ENCODE results near the gene SERTAD3. TPM values are rescaled to one million over a fixed set of nuclear protein-coding genes. Genes with fewer than 3 reads are reported as not detected.
"Not testable (repeated sequence)": the region's sequence is repeated elsewhere in the genome, so short reads cannot be mapped to it uniquely, and the experiment has no call there.

SERTAD3 gene
- total RNA-seq, 5 donors from 2014 or later (not counting 1 experiment from before 2014, with no cell fraction given): 17.4 to 26.7 (median 24.7) TPM

DNA sequence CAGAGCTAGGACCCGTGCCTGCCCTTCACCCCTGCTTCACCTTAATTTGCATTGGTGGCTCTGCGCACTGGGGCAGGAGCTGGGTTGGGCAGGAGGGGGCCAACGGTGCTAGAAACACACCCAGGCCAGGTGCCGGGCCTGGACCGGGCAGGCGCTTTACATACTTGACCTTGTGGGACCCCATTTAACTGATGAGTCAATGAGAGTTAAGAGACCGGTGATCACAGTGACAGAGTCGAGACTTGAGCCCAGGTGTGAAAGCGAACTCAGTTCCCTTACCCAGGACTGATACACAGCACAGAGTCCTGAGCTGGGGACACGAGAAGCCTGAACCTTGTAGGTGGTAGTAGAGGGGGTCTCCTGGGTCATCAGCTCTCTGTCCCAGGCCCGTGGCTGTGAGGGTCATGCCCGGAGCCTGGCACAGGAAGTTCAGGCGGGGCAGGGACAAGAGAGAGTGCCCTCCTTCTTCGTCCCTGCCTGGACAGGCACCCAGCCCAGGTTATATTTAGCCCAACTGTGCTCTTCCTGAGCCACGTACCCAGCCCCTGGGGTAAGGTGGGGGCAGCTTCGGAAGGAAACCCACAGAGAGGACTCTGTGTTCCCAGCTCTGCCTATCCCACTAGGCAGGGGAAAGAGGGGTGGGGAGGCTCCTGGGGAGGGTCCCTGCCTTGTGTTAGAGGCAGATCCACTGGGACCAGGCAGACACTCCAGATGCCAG, 32.9 kb downstream of the SERTAD3 start:
- H3K36me3 Mint-ChIP-seq: no peaks in the 10 kb centered on the region
- DNase-seq (no peak), ATAC-seq (replicated peaks in 1 of 4) (no peak)
- no peak overlapping the region for H3K4me3 ChIP-seq (ENCODE audit: control insufficient read depth in 1 of 2, extremely low read depth in 1 of 2, low read length in 1 of 2)
- no peak overlapping the region for H3K27ac ChIP-seq (ENCODE audit: low read length)
- no peaks in the 10 kb centered on the region for H3K36me3 ChIP-seq (ENCODE audit: control insufficient read depth in 2 of 2, extremely low read depth in 1 of 2, insufficient read depth in 1 of 2, low read length in 1 of 2)
- WGBS (ENCODE audit: insufficient coverage): 72% methylated on average over 8 of the region's 16 CpGs
- H3K4me3 Mint-ChIP-seq: no peak overlapping the region
- no peak overlapping the region for H3K27ac Mint-ChIP-seq
- POLR2A ChIA-PET: no interaction called here
- H3K4me1 ChIP-seq (ENCODE audit: control insufficient read depth in 1 of 2, extremely low read depth in 1 of 2, insufficient read depth in 2 of 2, low read length in 2 of 2): peaks cover 0 to 20% of the 10 kb centered on the region in 2 experiments
- CTCF ChIA-PET: interaction anchor here in 1 of 2 donors (0.9 kb wide), 1 partner anchor 9 kb away, joined by 3 read pairs; no protein-coding TSS in a partner anchor
- peaks cover 0 to 42% of the 10 kb centered on the region in 2 experiments for H3K27me3 ChIP-seq (replicated peaks in 1 of 2; ENCODE audit: control insufficient read depth in 2 of 2, extremely low read depth in 1 of 2, insufficient read depth in 2 of 2, low read length in 1 of 2)
- no peaks in the 10 kb centered on the region for H3K9me3 Mint-ChIP-seq
- H3K4me1 Mint-ChIP-seq: peaks cover 7 to 14% (median 14%) of the 10 kb centered on the region in 3 donors
- no peaks in the 10 kb centered on the region for H3K9me3 ChIP-seq
- peaks cover 0 to 2% of the 10 kb centered on the region in 2 donors for H3K27me3 Mint-ChIP-seq

DNA sequence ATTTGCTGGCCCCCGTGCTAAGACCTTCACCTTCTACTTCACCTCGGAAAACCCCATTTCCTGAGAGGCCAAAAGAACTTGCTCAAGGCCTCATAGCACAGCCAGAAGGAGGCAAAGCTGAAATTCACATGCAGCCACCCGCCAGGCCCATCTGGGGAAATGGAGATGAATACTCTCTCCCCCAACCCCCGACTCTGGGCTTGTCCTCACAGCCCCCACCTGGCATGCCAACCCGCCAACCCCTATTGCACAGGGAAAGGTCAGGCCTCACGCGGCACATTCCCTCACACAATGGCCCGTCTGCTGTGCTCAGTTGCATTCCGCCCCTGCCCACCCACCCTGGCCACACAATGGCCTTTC, 34.1 kb downstream of the SERTAD3 start:
- ChIA-PET POLR2A (no interaction called here), CTCF (no interaction called here)
- H3K4me1 Mint-ChIP-seq: peaks cover 8 to 14% (median 12%) of the 10 kb centered on the region in 3 donors
- WGBS (ENCODE audit: insufficient coverage): 100% methylated on average over 1 of the region's 9 CpGs
- H3K4me3 Mint-ChIP-seq: no peak overlapping the region
- ATAC-seq (replicated peaks in 1 of 4): no peak
- no peak overlapping the region for H3K27ac Mint-ChIP-seq
- H3K27me3 ChIP-seq (replicated peaks in 1 of 2; ENCODE audit: control insufficient read depth in 2 of 2, extremely low read depth in 1 of 2, insufficient read depth in 2 of 2, low read length in 1 of 2): peaks cover 0 to 38% of the 10 kb centered on the region in 2 experiments
- H3K4me1 ChIP-seq (ENCODE audit: control insufficient read depth in 1 of 2, extremely low read depth in 1 of 2, insufficient read depth in 2 of 2, low read length in 2 of 2): peaks cover 0 to 20% of the 10 kb centered on the region in 2 experiments
- H3K4me3 ChIP-seq (ENCODE audit: control insufficient read depth in 1 of 2, extremely low read depth in 1 of 2, low read length in 1 of 2): no peak overlapping the region
- H3K36me3 Mint-ChIP-seq: no peaks in the 10 kb centered on the region
- H3K27me3 Mint-ChIP-seq: peaks cover 0 to 2% of the 10 kb centered on the region in 2 donors
- H3K9me3 Mint-ChIP-seq: no peaks in the 10 kb centered on the region
- DNase-seq: no peak
- H3K36me3 ChIP-seq (ENCODE audit: control insufficient read depth in 2 of 2, extremely low read depth in 1 of 2, insufficient read depth in 1 of 2, low read length in 1 of 2): no peaks in the 10 kb centered on the region
- H3K9me3 ChIP-seq: no peaks in the 10 kb centered on the region
- H3K27ac ChIP-seq (ENCODE audit: low read length): no peak overlapping the region

DNA sequence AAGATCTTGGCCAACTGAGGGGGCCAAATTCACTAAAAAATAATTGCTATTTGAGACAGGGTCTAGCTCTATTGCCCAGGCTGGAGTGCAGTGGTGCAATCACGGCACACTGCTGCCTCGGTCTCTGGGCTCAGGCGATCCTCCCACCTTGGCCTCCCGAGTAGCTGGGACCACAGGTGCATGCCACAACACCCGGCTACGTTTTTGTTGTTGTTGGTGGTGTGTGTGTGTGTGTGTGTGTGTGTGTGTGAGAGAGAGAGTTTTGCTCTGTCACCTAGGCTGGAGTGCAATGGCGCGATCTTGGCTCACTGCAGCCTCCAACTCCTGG, 35.6 kb downstream of the SERTAD3 start:
- H3K27ac Mint-ChIP-seq; H3K36me3 ChIP-seq (ENCODE audit: control insufficient read depth in 2 of 2, extremely low read depth in 1 of 2, insufficient read depth in 1 of 2, low read length in 1 of 2); H3K27me3 Mint-ChIP-seq; H3K9me3 ChIP-seq; H3K4me3 ChIP-seq (ENCODE audit: control insufficient read depth in 1 of 2, extremely low read depth in 1 of 2, low read length in 1 of 2); H3K4me3 Mint-ChIP-seq; DNase-seq; H3K9me3 Mint-ChIP-seq; POLR2A ChIA-PET; H3K27ac ChIP-seq (ENCODE audit: low read length); H3K36me3 Mint-ChIP-seq; ATAC-seq (replicated peaks in 1 of 4): not testable (repeated sequence)
- H3K4me1 Mint-ChIP-seq: peaks cover 15 to 23% (median 15%) of the 10 kb centered on the region in 3 donors
- CTCF ChIA-PET: interaction anchor here in 1 of 2 donors (1.1 kb wide), 1 partner anchor 12 kb away, joined by 3 read pairs; no protein-coding TSS in a partner anchor
- peaks cover 0 to 25% of the 10 kb centered on the region in 2 experiments for H3K27me3 ChIP-seq (replicated peaks in 1 of 2; ENCODE audit: control insufficient read depth in 2 of 2, extremely low read depth in 1 of 2, insufficient read depth in 2 of 2, low read length in 1 of 2)
- peaks cover 0 to 25% of the 10 kb centered on the region in 2 experiments for H3K4me1 ChIP-seq (ENCODE audit: control insufficient read depth in 1 of 2, extremely low read depth in 1 of 2, insufficient read depth in 2 of 2, low read length in 2 of 2)
- 100% methylated on average over 5 of the region's 8 CpGs for WGBS (ENCODE audit: insufficient coverage)

DNA sequence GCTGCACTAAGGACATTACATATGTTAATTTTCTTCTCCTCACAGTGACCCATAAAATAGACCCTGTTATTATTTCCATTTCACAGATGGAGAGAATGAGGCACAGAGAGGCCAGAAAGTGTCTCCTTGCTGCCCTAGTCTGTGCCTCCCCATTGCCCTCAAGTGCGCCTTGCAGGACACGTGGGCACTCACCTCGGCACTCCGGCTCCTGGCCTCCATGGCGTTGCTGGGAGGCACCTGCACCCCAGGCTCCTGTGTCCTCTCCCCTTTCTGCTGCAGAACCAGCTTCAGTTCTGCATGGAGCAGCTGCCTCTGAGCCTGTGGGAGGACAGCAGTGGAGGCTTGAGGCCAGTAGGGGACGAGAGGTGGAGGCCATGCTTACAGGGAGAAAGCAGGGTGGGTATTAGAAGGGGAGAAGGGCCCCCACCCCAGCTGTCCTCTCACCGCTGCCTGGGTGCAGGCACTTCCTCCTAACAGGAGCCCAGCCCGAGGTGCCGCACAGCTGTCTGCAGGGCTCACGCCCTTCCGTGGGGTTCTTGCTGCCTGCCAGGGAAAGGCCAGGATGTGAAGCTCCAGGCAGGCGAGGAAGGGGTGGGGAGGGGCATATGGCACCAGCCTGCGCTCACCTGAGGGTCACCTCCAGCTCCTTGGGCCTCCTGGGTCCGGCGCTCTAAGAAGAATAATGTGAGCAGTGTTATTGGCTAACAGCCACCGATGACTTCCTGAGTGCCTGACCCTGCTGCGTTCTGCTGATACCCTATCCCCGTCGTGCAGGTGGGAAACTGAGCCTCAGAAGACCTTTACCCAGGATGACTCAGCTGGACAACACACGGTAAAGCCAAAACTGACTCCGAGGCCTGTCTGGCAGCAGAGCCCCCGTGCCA, 36.2 kb downstream of the SERTAD3 start:
- CTCF ChIA-PET: interaction anchor here in 1 of 2 donors (0.7 kb wide), 2 partner anchors 13 to 52 kb away, joined by 3 to 4 read pairs; no protein-coding TSS in a partner anchor
- Mint-ChIP-seq H3K4me1 (peaks cover 18 to 29% (median 18%) of the 10 kb centered on the region in 3 donors), H3K36me3 (no peaks in the 10 kb centered on the region), H3K27ac (peak overlapping the region in 1 of 2 donors; percentile 59), H3K9me3 (no peaks in the 10 kb centered on the region), H3K4me3 (no peak overlapping the region), H3K27me3 (no peaks in the 10 kb centered on the region)
- Histone ChIP-seq H3K4me3 (ENCODE audit: control insufficient read depth in 1 of 2, extremely low read depth in 1 of 2, low read length in 1 of 2) (no peak overlapping the region), H3K27me3 (replicated peaks in 1 of 2; ENCODE audit: control insufficient read depth in 2 of 2, extremely low read depth in 1 of 2, insufficient read depth in 2 of 2, low read length in 1 of 2) (peaks cover 0 to 19% of the 10 kb centered on the region in 2 experiments), H3K4me1 (ENCODE audit: control insufficient read depth in 1 of 2, extremely low read depth in 1 of 2, insufficient read depth in 2 of 2, low read length in 2 of 2) (peaks cover 0 to 25% of the 10 kb centered on the region in 2 experiments), H3K9me3 (no peaks in the 10 kb centered on the region), H3K27ac (ENCODE audit: low read length) (no peak overlapping the region), H3K36me3 (ENCODE audit: control insufficient read depth in 2 of 2, extremely low read depth in 1 of 2, insufficient read depth in 1 of 2, low read length in 1 of 2) (no peaks in the 10 kb centered on the region)
- POLR2A ChIA-PET: no interaction called here
- DNase-seq (no peak), ATAC-seq (replicated peaks in 1 of 4) (no peak)
- 43% methylated on average over 21 of the region's 22 CpGs for WGBS (ENCODE audit: insufficient coverage)

DNA sequence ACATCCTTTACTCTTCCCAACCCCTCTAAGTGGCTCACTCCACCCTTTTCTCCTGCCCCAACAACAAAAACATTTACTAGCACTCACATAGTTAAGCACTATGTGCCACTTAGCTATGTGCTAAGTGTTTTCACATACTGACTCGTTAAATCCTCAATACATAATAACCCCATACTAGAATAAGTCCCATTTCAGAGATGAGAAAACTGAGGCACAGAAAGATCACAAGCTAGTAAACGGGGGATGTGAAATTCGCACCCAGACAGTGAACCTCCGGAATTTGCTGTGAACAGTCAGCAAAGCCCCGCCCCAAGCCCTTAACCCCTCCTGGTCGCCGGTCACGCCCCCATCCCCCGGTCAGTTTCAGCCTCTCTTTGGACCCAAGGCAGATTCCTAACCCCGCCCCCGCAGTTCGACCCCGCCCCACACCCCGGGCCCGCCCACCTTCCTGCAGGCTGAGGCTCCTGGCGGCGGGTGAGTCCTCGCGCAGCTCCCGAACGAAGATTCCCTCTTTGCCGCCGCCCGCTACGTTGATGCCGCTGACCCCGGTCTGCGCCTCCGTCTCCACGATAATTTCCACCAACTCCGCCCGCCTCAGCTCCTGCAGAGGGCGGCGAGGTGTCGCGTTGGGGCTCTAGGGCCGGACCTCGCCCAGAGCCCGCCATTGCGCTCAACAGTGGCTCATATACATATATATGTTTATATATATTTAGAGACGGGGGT, 40.7 kb downstream of the SERTAD3 start:
- Histone ChIP-seq H3K4me3 (ENCODE audit: control insufficient read depth in 1 of 2, extremely low read depth in 1 of 2, low read length in 1 of 2) (peak overlapping the region; percentile 65 to 69), H3K4me1 (ENCODE audit: control insufficient read depth in 1 of 2, extremely low read depth in 1 of 2, insufficient read depth in 2 of 2, low read length in 2 of 2) (peaks cover 0 to 31% of the 10 kb centered on the region in 2 experiments), H3K27ac (ENCODE audit: low read length) (peak overlapping the region; percentile 44), H3K36me3 (ENCODE audit: control insufficient read depth in 2 of 2, extremely low read depth in 1 of 2, insufficient read depth in 1 of 2, low read length in 1 of 2) (no peaks in the 10 kb centered on the region), H3K27me3 (replicated peaks in 1 of 2; ENCODE audit: control insufficient read depth in 2 of 2, extremely low read depth in 1 of 2, insufficient read depth in 2 of 2, low read length in 1 of 2) (peaks cover 0 to under 1% of the 10 kb centered on the region in 2 experiments), H3K9me3 (no peaks in the 10 kb centered on the region)
- no peaks in the 10 kb centered on the region for H3K9me3 Mint-ChIP-seq
- H3K4me1 Mint-ChIP-seq: peaks cover 27 to 51% (median 27%) of the 10 kb centered on the region in 3 donors
- ATAC-seq (replicated peaks in 1 of 4) (peak; percentile 53 to 65 (median 58)), DNase-seq (peak; percentile 42 to 81 (median 67))
- 0% methylated on average over 28 of the region's 41 CpGs for WGBS (ENCODE audit: insufficient coverage)
- peak overlapping the region; percentile 78 to 92 (median 89) for H3K4me3 Mint-ChIP-seq
- peaks cover 4% of the 10 kb centered on the region for H3K36me3 Mint-ChIP-seq
- no peaks in the 10 kb centered on the region for H3K27me3 Mint-ChIP-seq
- POLR2A ChIA-PET: interaction anchor here in 1 of 2 donors (0.6 kb wide), 1 partner anchor 903 kb away, joined by 3 read pairs; no protein-coding TSS in a partner anchor
- H3K27ac Mint-ChIP-seq: peak overlapping the region; percentile 82 to 91
- CTCF ChIA-PET: interaction anchor here in 1 of 2 donors (0.8 to 1.8 kb wide), 2 partner anchors 22 to 60 kb away, joined by 4 read pairs; partner anchors contain the start of gene SERTAD1

DNA sequence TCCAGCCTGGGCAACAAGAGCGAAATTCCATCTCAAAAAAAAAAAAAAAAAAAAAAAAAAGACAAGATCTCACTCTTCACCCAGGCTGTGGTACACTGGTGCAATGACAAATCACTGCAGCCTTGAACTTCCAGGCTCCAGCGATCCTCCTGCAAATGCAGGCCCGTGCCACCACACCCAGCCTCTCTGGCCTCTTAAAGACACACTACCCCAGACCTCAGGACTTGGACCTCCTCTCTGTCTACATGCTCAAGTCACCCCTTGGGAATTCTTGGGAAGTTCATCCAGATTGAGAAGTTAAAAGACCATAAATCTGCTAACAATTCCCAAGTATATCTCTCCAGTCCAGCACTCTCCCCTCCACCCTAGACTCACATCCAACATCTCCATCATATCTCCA, 43.6 kb downstream of the SERTAD3 start:
- ChIA-PET CTCF (no interaction called here), POLR2A (no interaction called here)
- H3K4me1 Mint-ChIP-seq: peaks cover 18 to 44% (median 18%) of the 10 kb centered on the region in 3 donors
- H3K36me3 Mint-ChIP-seq: peaks cover 4% of the 10 kb centered on the region
- H3K9me3 Mint-ChIP-seq: no peaks in the 10 kb centered on the region
- no peaks in the 10 kb centered on the region for H3K36me3 ChIP-seq (ENCODE audit: control insufficient read depth in 2 of 2, extremely low read depth in 1 of 2, insufficient read depth in 1 of 2, low read length in 1 of 2)
- H3K4me3 Mint-ChIP-seq: no peak overlapping the region
- H3K4me1 ChIP-seq (ENCODE audit: control insufficient read depth in 1 of 2, extremely low read depth in 1 of 2, insufficient read depth in 2 of 2, low read length in 2 of 2): peaks cover 0 to 27% of the 10 kb centered on the region in 2 experiments
- H3K27ac ChIP-seq (ENCODE audit: low read length): no peak overlapping the region
- DNase-seq (no peak), ATAC-seq (replicated peaks in 1 of 4) (no peak)
- H3K27ac Mint-ChIP-seq: no peak overlapping the region
- WGBS (ENCODE audit: insufficient coverage): 80% methylated on average over 1 of the region's 3 CpGs
- no peaks in the 10 kb centered on the region for H3K9me3 ChIP-seq
- no peak overlapping the region for H3K4me3 ChIP-seq (ENCODE audit: control insufficient read depth in 1 of 2, extremely low read depth in 1 of 2, low read length in 1 of 2)
- no peaks in the 10 kb centered on the region for H3K27me3 Mint-ChIP-seq
- H3K27me3 ChIP-seq (replicated peaks in 1 of 2; ENCODE audit: control insufficient read depth in 2 of 2, extremely low read depth in 1 of 2, insufficient read depth in 2 of 2, low read length in 1 of 2): peaks cover 0 to 8% of the 10 kb centered on the region in 2 experiments

All from T-cell (primary cell).